ENCODE data around the gene ZDHHC8.

- TF ChIP-seq CTCF (IDR thresholded peaks at IDR 0.05): no peak
- no peak for TF ChIP-seq POLR2A (IDR thresholded peaks at IDR 0.05)
Measured at GRCh38 chr22:20140107-20140445, 8.5 kb downstream of the ZDHHC8 start.
